H1 (cell line): ENCODE measurements around the gene TRIP13. TPM values are rescaled to one million over a fixed set of nuclear protein-coding genes. Genes with fewer than 3 reads are reported as not detected.

Source experiments
- CTCF ChIA-PET: fragments of 300-600 bp; sonication (Branson Sonifier 250); formaldehyde crosslinking; loops from one replicate; lab custom pipeline; 2021; ENCODE audit not compliant: partially characterized antibody; lab: Charles Lee
- POLR2A ChIA-PET: fragments of 300-600 bp; sonication (Branson Sonifier 250); formaldehyde crosslinking; loops from one replicate; lab custom pipeline; 2021; ENCODE audit warnings: inconsistent platforms; ENCODE audit not compliant: partially characterized antibody; lab: Charles Lee
- DNase-seq, 2 experiments: peaks; one replicate each; pipeline versions ENCODE4 v3.0.0 to v3.0.0-alpha.2; 2010 to 2022; ENCODE audit warnings: low spot score in 2 of 2, low read depth in 1 of 2, mixed read lengths in 1 of 2
- FAIRE-seq: peaks from 2 replicates; lab custom pipeline; 2011; peaks lifted over from hg19 to GRCh38; lab: Jason Lieb, UNC
- H2AFZ ChIP-seq: 2 replicates; pipeline ENCODE4 v1.8.1; 2012; ENCODE audit warnings: low read length, inconsistent platforms
- H2AK5ac ChIP-seq: 2 replicates; pipeline ENCODE4 v1.6.1; 2013; ENCODE audit warnings: low read depth, low read length
- H2BK120ac ChIP-seq: replicated peaks from 2 replicates; pipeline ENCODE3; 2013; ENCODE audit warnings: low read depth, low read length, inconsistent platforms
- H2BK12ac ChIP-seq: 2 replicates; pipeline ENCODE4 v1.6.1; 2013; ENCODE audit warnings: low read depth, low read length
- H2BK15ac ChIP-seq: 2 replicates; pipeline ENCODE4 v1.6.1; 2013; ENCODE audit warnings: low read length
- H2BK20ac ChIP-seq: 2 replicates; pipeline ENCODE4 v1.6.1; 2013; ENCODE audit warnings: low read length
- H2BK5ac ChIP-seq: 2 replicates; pipeline ENCODE4 v1.6.1; 2013; ENCODE audit warnings: low read depth, low read length
- H3K14ac ChIP-seq: 2 replicates; pipeline ENCODE4 v1.6.1; 2013; ENCODE audit warnings: inconsistent platforms; ENCODE audit not compliant: insufficient read length
- H3K18ac ChIP-seq: 2 replicates; pipeline ENCODE4 v1.6.1; 2013; ENCODE audit warnings: low read length; ENCODE audit errors: extremely low read depth
- H3K23ac ChIP-seq: 2 replicates; pipeline ENCODE4 v1.6.1; 2013; ENCODE audit warnings: inconsistent platforms; ENCODE audit not compliant: insufficient read length
- H3K23me2 ChIP-seq: 2 replicates; pipeline ENCODE4 v1.6.1; 2013; ENCODE audit warnings: low read depth, low read length
- H3K27ac ChIP-seq: 2 replicates; pipeline ENCODE4 v1.6.1; 2011; ENCODE audit warnings: low read depth, low read length, inconsistent platforms
- H3K27me3 ChIP-seq, 4 experiments: replicated peaks in 1 of 4; 1 replicate in 1 of 4; 2 replicates in 3 of 4; pipeline versions ENCODE4 v1.6.1 to v1.8.1; 2011 to 2013; ENCODE audit warnings: low read length in 3 of 4, mild to moderate bottlenecking in 3 of 4, inconsistent platforms in 2 of 4, mixed read lengths in 2 of 4, moderate library complexity in 1 of 4; ENCODE audit not compliant: control insufficient read depth in 3 of 4, insufficient read depth in 3 of 4; ENCODE audit errors: extremely low read depth in 1 of 4
- H3K36me3 ChIP-seq, 4 experiments: 2 replicates each; pipeline versions ENCODE4 v1.6.1 to v1.8.1; 2011 to 2013; ENCODE audit warnings: mild to moderate bottlenecking in 4 of 4, low read length in 3 of 4, moderate library complexity in 2 of 4, control low read depth in 1 of 4, inconsistent platforms in 1 of 4; ENCODE audit not compliant: insufficient read depth in 4 of 4, control insufficient read depth in 2 of 4
- H3K4ac ChIP-seq: replicated peaks from 2 replicates; pipeline ENCODE3; 2013; ENCODE audit warnings: low read length, low read depth, mixed read lengths, inconsistent platforms; ENCODE audit not compliant: insufficient read length
- H3K4me1 ChIP-seq, 4 experiments: replicated peaks in 1 of 4; 1 replicate in 1 of 4; 2 replicates in 3 of 4; pipeline versions ENCODE4 v1.6.1 to v1.8.1; 2011 to 2013; ENCODE audit warnings: low read length in 3 of 4, inconsistent platforms in 2 of 4, mixed read lengths in 1 of 4; ENCODE audit not compliant: insufficient read depth in 4 of 4, control insufficient read depth in 3 of 4
- H3K4me2 ChIP-seq, 2 experiments: 2 replicates each; pipeline versions ENCODE4 v1.6.1 to v1.8.1; 2011 to 2013; ENCODE audit warnings: low read depth in 2 of 2, low read length in 2 of 2, control low read depth in 1 of 2, inconsistent platforms in 1 of 2, mild to moderate bottlenecking in 1 of 2; ENCODE audit not compliant: insufficient read depth in 1 of 2
- H3K4me3 ChIP-seq, 4 experiments: fragments of 200-600, 300-600 bp in 1 of 4; sonication (generic), shearing (Covaris generic), sonication (Bioruptor Twin) in 1 of 4; 2 replicates each; pipeline versions ENCODE4 v1.5.1 to v1.8.1; 2011 to 2016; ENCODE audit warnings: low read length in 4 of 4, low read depth in 3 of 4, control low read depth in 2 of 4, inconsistent platforms in 2 of 4, mild to moderate bottlenecking in 2 of 4, mixed read lengths in 1 of 4, moderate library complexity in 1 of 4; ENCODE audit not compliant: insufficient read depth in 2 of 4; ENCODE audit errors: extremely low read depth in 1 of 4
- H3K56ac ChIP-seq: replicated peaks from 2 replicates; pipeline ENCODE3; 2013; ENCODE audit warnings: low read depth, mild to moderate bottlenecking, mixed read lengths, low read length, inconsistent platforms; ENCODE audit not compliant: insufficient read length
- H3K79me1 ChIP-seq: 2 replicates; pipeline ENCODE4 v1.6.1; 2013; ENCODE audit warnings: low read depth, low read length, control low read depth
- H3K79me2 ChIP-seq, 2 experiments: 2 replicates each; pipeline versions ENCODE4 v1.6.1 to v1.8.1; 2012 to 2013; ENCODE audit warnings: low read length in 2 of 2, mild to moderate bottlenecking in 2 of 2, inconsistent platforms in 1 of 2; ENCODE audit not compliant: insufficient read depth in 2 of 2, control insufficient read depth in 1 of 2
- H3K9ac ChIP-seq, 4 experiments: replicated peaks in 1 of 4; 1 replicate in 1 of 4; 2 replicates in 3 of 4; pipeline versions ENCODE4 v1.6.1 to v1.8.1; 2011 to 2013; ENCODE audit warnings: low read depth in 3 of 4, low read length in 3 of 4, control low read depth in 2 of 4, mild to moderate bottlenecking in 2 of 4, moderate library complexity in 2 of 4, inconsistent platforms in 1 of 4; ENCODE audit errors: extremely low read depth in 1 of 4
- H3K9me3 ChIP-seq, 2 experiments: 2 replicates each; pipeline versions ENCODE4 v1.6.1 to v1.8.1; 2012 to 2013; ENCODE audit warnings: mild to moderate bottlenecking in 2 of 2, moderate library complexity in 2 of 2, control low read depth in 1 of 2, inconsistent platforms in 1 of 2, low read depth in 1 of 2, low read length in 1 of 2, mixed read lengths in 1 of 2; ENCODE audit not compliant: insufficient read depth in 2 of 2
- H4K20me1 ChIP-seq, 2 experiments: replicated peaks in 1 of 2; 2 replicates each; pipeline versions ENCODE3 to v1.8.1; 2011 to 2013; ENCODE audit warnings: inconsistent platforms in 2 of 2, low read length in 2 of 2, mild to moderate bottlenecking in 1 of 2; ENCODE audit not compliant: insufficient read depth in 2 of 2, control insufficient read depth in 1 of 2
- H4K5ac ChIP-seq: 2 replicates; pipeline ENCODE4 v1.6.1; 2013; ENCODE audit warnings: low read length, low read depth, mixed read lengths, inconsistent platforms; ENCODE audit not compliant: insufficient read length
- H4K8ac ChIP-seq: 2 replicates; pipeline ENCODE4 v1.8.0; 2013; ENCODE audit warnings: mild to moderate bottlenecking, moderate library complexity, low read length, inconsistent platforms; ENCODE audit not compliant: insufficient read depth; ENCODE audit errors: extremely low read depth
- H4K91ac ChIP-seq: replicated peaks from 2 replicates; pipeline ENCODE3; 2013; ENCODE audit warnings: low read length, mixed read lengths, inconsistent platforms; ENCODE audit not compliant: insufficient read length
- ATF2 ChIP-seq: IDR thresholded peaks from 2 replicates; pipeline ENCODE4 v1.6.1; 2012; ENCODE audit warnings: low read length, inconsistent platforms
- BCL11A ChIP-seq, 2 experiments: IDR thresholded peaks; one replicate each; pipeline ENCODE4 v1.6.1; 2011; ENCODE audit warnings: low read depth in 2 of 2, low read length in 2 of 2, mild to moderate bottlenecking in 2 of 2
- GABPA ChIP-seq: IDR thresholded peaks from 2 replicates; pipeline ENCODE4 v1.6.1; 2011; ENCODE audit warnings: mild to moderate bottlenecking, low read length, moderate library complexity, borderline replicate concordance; ENCODE audit not compliant: insufficient read depth
- GTF2F1 ChIP-seq: IDR thresholded peaks from 2 replicates; pipeline ENCODE4 v1.6.1; 2012; ENCODE audit warnings: low read depth, low read length, improper control_type of control experiment, borderline replicate concordance
- POU5F1 ChIP-seq: IDR thresholded peaks from 2 replicates; pipeline ENCODE4 v1.6.1; 2011; ENCODE audit warnings: low read depth, mild to moderate bottlenecking, low read length, moderate library complexity
- SIN3A ChIP-seq, 2 experiments: IDR thresholded peaks in 1 of 2; conservative IDR thresholded peaks in 1 of 2; 2 replicates each; pipeline ENCODE4 v1.6.1; 2011 to 2012; ENCODE audit warnings: low read length in 2 of 2, improper control_type of control experiment in 1 of 2, low read depth in 1 of 2, mild to moderate bottlenecking in 1 of 2
- YY1 ChIP-seq: IDR thresholded peaks from 2 replicates; pipeline ENCODE4 v1.6.1; 2011; ENCODE audit warnings: low read depth, mild to moderate bottlenecking, low read length
- WGBS, 2 experiments: shearing (Covaris generic) in 1 of 2; methylation state at CpG; one replicate each; pipeline versions ENCODE4 v1.1.6 to v1.1.7; 2013 to 2015; ENCODE audit warnings: low lambda C conversion rate in 2 of 2, mixed read lengths in 2 of 2, inconsistent platforms in 1 of 2, low coverage in 1 of 2, missing lambda C conversion rate in 1 of 2; ENCODE audit not compliant: insufficient replicate concordance in 2 of 2, insufficient coverage in 1 of 2, insufficient read length in 1 of 2; ENCODE audit errors: extremely low coverage in 1 of 2, missing lambda C conversion rate in 1 of 2; 5-methylcytosine and 5-hydroxymethylcytosine counted together
- polyA plus RNA-seq, 7 experiments: library from polyadenylated mRNA; depleted of rRNA in 3 of 7; stranded (reverse) in 5 of 7; unstranded in 2 of 7; fragments of >200 nt in 5 of 7; fragments of 200-250 nt in 2 of 7; gene quantifications; 1 replicate in 5 of 7; 2 replicates in 1 of 7; 4 replicates in 1 of 7; pipeline versions ENCODE4 v1.2.1 to v1.2.3, GENCODE V29; 2011 to 2013; ENCODE audit warnings: missing spikeins in 2 of 7, mixed read lengths in 2 of 7
- total RNA-seq: library from RNA; stranded (reverse); fragmentation: NEBNext Ultra II Directional; extraction: Animal tissue kit (Norgen Biotek cat#: 25700); gene quantifications from 2 replicates; pipeline ENCODE4 v1.2.1, GENCODE V29; 2021

TRIP13 gene
- total and polyA plus RNA-seq, 2 of the 8 experiments (the other 6 are each of a cell fraction or from before 2014, with no cell fraction given), result 20.0 to 39.2 TPM

- Histone ChIP-seq H2BK20ac (no peak overlapping the region), H4K5ac (no peak overlapping the region), H2AK5ac (no peak overlapping the region), H4K20me1 (peaks cover 4 to 17% of the 10 kb centered on the region in 2 experiments), H3K23me2 (no peaks in the 10 kb centered on the region), H3K4me1 (no peaks in the 10 kb centered on the region), H3K18ac (no peak overlapping the region), H2AFZ (no peak overlapping the region), H3K27ac (no peak overlapping the region), H3K56ac (no peak overlapping the region), H3K4me2 (no peak overlapping the region), H4K91ac (no peak overlapping the region), H3K79me1 (peaks cover 2% of the 10 kb centered on the region), H3K4me3 (no peak overlapping the region), H3K9me3 (no peaks in the 10 kb centered on the region), H3K4ac (no peak overlapping the region), H3K23ac (no peak overlapping the region), H2BK120ac (no peak overlapping the region), H3K9ac (no peak overlapping the region), H3K27me3 (no peaks in the 10 kb centered on the region), H2BK5ac (no peak overlapping the region), H3K36me3 (peaks cover 42 to 64% (median 61%) of the 10 kb centered on the region in 4 experiments), H2BK15ac (no peak overlapping the region), H3K79me2 (0 out of 4 replicates have a peak, but pooled peaks cover 0 to 2% of the 10 kb centered on the region in 2 experiments), H3K14ac (no peak overlapping the region), H4K8ac (no peak overlapping the region), H2BK12ac (no peak overlapping the region)
- POLR2A ChIA-PET, result interaction anchor here (0.7 kb wide), 1 partner anchor 215 kb away, joined by 3 read pairs; no protein-coding TSS in a partner anchor
- FAIRE-seq, result no peak
- CTCF ChIA-PET, result interaction anchor here (1.0 to 1.3 kb wide), 2 partner anchors 13 to 16 kb away, joined by 3 read pairs; no protein-coding TSS in a partner anchor
- DNase-seq, result no peak
- 93% methylated on average over 16 of the region's 16 CpGs; no CpG with 5 or more reads in 1 of the 2 experiments for WGBS, 2 experiments
- TF ChIP-seq YY1, result no peak
- no peak for TF ChIP-seq SIN3A (conservative IDR thresholded peaks at IDR 0.05 in 1 of 2, IDR thresholded peaks at IDR 0.05 in 1 of 2; ENCODE audit: low read depth in 1 of 2, low read length in 2 of 2)
- TF ChIP-seq POU5F1, result no peak
- no peak for TF ChIP-seq BCL11A (IDR thresholded peaks at IDR 0.05; ENCODE audit: low read depth in 2 of 2, low read length in 2 of 2)
- TF ChIP-seq ATF2, result no peak
- TF ChIP-seq GABPA, result no peak
- no peak for TF ChIP-seq GTF2F1
Observed at GRCh38 chr5:908172-908571, 15.5 kb downstream of the TRIP13 start.
